ENCODE data around the gene ITPR2. TPM values are rescaled to one million over a fixed set of nuclear protein-coding genes. Genes with fewer than 3 reads are reported as not detected.

ITPR2 gene
- total and polyA plus RNA-seq, 2 donors: 8.8 to 34.0 TPM

GRCh38 chr12:26719852-26720251, 113.1 kb downstream of the ITPR2 start:
- no peaks in the 10 kb centered on the region for H3K4me1 ChIP-seq (ENCODE audit: control insufficient read depth in 2 of 2, insufficient read depth in 2 of 2, low read length in 2 of 2)
- no peaks in the 10 kb centered on the region for H3K27me3 ChIP-seq (ENCODE audit: control insufficient read depth in 2 of 2, insufficient read depth in 1 of 2, low read length in 1 of 2)
- DNase-seq (ENCODE audit: low read depth in 6 of 9, low spot score in 9 of 9): no peak
- H3K27ac ChIP-seq (ENCODE audit: low read depth in 1 of 2, low read length in 1 of 2): no peak overlapping the region
- H3K4me3 ChIP-seq (ENCODE audit: low read length in 2 of 2): no peak overlapping the region
- WGBS: 98% methylated on average over 1 of the region's 1 CpG
- H3K9me3 ChIP-seq (ENCODE audit: control insufficient read depth in 2 of 2, insufficient read depth in 1 of 2, low read length in 1 of 2): no peaks in the 10 kb centered on the region
- peaks cover 5 to 45% of the 10 kb centered on the region in 2 donors for H3K36me3 ChIP-seq (ENCODE audit: control insufficient read depth in 2 of 2, insufficient read depth in 2 of 2, low read length in 1 of 2)

GRCh38 chr12:26717757-26718156, 115.2 kb downstream of the ITPR2 start:
- Histone ChIP-seq H3K36me3 (ENCODE audit: control insufficient read depth in 2 of 2, insufficient read depth in 2 of 2, low read length in 1 of 2) (peaks cover 9 to 46% of the 10 kb centered on the region in 2 donors), H3K9me3 (ENCODE audit: control insufficient read depth in 2 of 2, insufficient read depth in 1 of 2, low read length in 1 of 2) (no peaks in the 10 kb centered on the region), H3K27me3 (ENCODE audit: control insufficient read depth in 2 of 2, insufficient read depth in 1 of 2, low read length in 1 of 2) (no peaks in the 10 kb centered on the region), H3K27ac (ENCODE audit: low read depth in 1 of 2, low read length in 1 of 2) (no peak overlapping the region), H3K4me3 (ENCODE audit: low read length in 2 of 2) (no peak overlapping the region), H3K4me1 (ENCODE audit: control insufficient read depth in 2 of 2, insufficient read depth in 2 of 2, low read length in 2 of 2) (no peaks in the 10 kb centered on the region)
- 97% methylated on average over 2 of the region's 2 CpGs for WGBS
- DNase-seq (ENCODE audit: low read depth in 6 of 9, low spot score in 9 of 9): no peak

- H3K27me3 ChIP-seq (ENCODE audit: control insufficient read depth in 2 of 2, insufficient read depth in 1 of 2, low read length in 1 of 2): no peaks in the 10 kb centered on the region
- no peak overlapping the region for H3K4me3 ChIP-seq (ENCODE audit: low read length in 2 of 2)
- peaks cover 25 to 58% of the 10 kb centered on the region in 2 donors for H3K36me3 ChIP-seq (ENCODE audit: control insufficient read depth in 2 of 2, insufficient read depth in 2 of 2, low read length in 1 of 2)
- H3K27ac ChIP-seq (ENCODE audit: low read depth in 1 of 2, low read length in 1 of 2): no peak overlapping the region
- WGBS: 77% methylated on average over 5 of the region's 5 CpGs
- no peaks in the 10 kb centered on the region for H3K4me1 ChIP-seq (ENCODE audit: control insufficient read depth in 2 of 2, insufficient read depth in 2 of 2, low read length in 2 of 2)
- DNase-seq (ENCODE audit: low read depth in 6 of 9, low spot score in 9 of 9): no peak
- no peaks in the 10 kb centered on the region for H3K9me3 ChIP-seq (ENCODE audit: control insufficient read depth in 2 of 2, insufficient read depth in 1 of 2, low read length in 1 of 2)
Measured at GRCh38 chr12:26715232-26715631, 117.8 kb downstream of the ITPR2 start.

- Histone ChIP-seq H3K4me3 (ENCODE audit: low read length in 2 of 2) (no peak overlapping the region), H3K36me3 (ENCODE audit: control insufficient read depth in 2 of 2, insufficient read depth in 2 of 2, low read length in 1 of 2) (peaks cover 27 to 61% of the 10 kb centered on the region in 2 donors), H3K27me3 (ENCODE audit: control insufficient read depth in 2 of 2, insufficient read depth in 1 of 2, low read length in 1 of 2) (no peaks in the 10 kb centered on the region), H3K27ac (ENCODE audit: low read depth in 1 of 2, low read length in 1 of 2) (no peak overlapping the region), H3K4me1 (ENCODE audit: control insufficient read depth in 2 of 2, insufficient read depth in 2 of 2, low read length in 2 of 2) (no peaks in the 10 kb centered on the region), H3K9me3 (ENCODE audit: control insufficient read depth in 2 of 2, insufficient read depth in 1 of 2, low read length in 1 of 2) (no peaks in the 10 kb centered on the region)
- no peak for DNase-seq (ENCODE audit: low read depth in 6 of 9, low spot score in 9 of 9)
- 90% methylated on average over 8 of the region's 8 CpGs for WGBS
Measured at GRCh38 chr12:26713885-26714383, 119.1 kb downstream of the ITPR2 start.

GRCh38 chr12:26712892-26713291, 120.1 kb downstream of the ITPR2 start:
- 80% methylated on average over 5 of the region's 5 CpGs for WGBS
- H3K36me3 ChIP-seq (ENCODE audit: control insufficient read depth in 2 of 2, insufficient read depth in 2 of 2, low read length in 1 of 2): peaks cover 27 to 64% of the 10 kb centered on the region in 2 donors

GRCh38 chr12:26711569-26711968, 121.4 kb downstream of the ITPR2 start:
- no peaks in the 10 kb centered on the region for H3K27me3 ChIP-seq (ENCODE audit: control insufficient read depth in 2 of 2, insufficient read depth in 1 of 2, low read length in 1 of 2)
- no peak overlapping the region for H3K4me3 ChIP-seq (ENCODE audit: low read length in 2 of 2)
- peaks cover 24 to 62% of the 10 kb centered on the region in 2 donors for H3K36me3 ChIP-seq (ENCODE audit: control insufficient read depth in 2 of 2, insufficient read depth in 2 of 2, low read length in 1 of 2)
- 96% methylated on average over 3 of the region's 3 CpGs for WGBS
- H3K4me1 ChIP-seq (ENCODE audit: control insufficient read depth in 2 of 2, insufficient read depth in 2 of 2, low read length in 2 of 2): no peaks in the 10 kb centered on the region
- no peak overlapping the region for H3K27ac ChIP-seq (ENCODE audit: low read depth in 1 of 2, low read length in 1 of 2)
- no peaks in the 10 kb centered on the region for H3K9me3 ChIP-seq (ENCODE audit: control insufficient read depth in 2 of 2, insufficient read depth in 1 of 2, low read length in 1 of 2)
- DNase-seq (ENCODE audit: low read depth in 6 of 9, low spot score in 9 of 9): no peak

More at GRCh38 chr12:26712892-26713291, 120.1 kb downstream of the ITPR2 start:
- no peak for DNase-seq (ENCODE audit: low read depth in 6 of 9, low spot score in 9 of 9)
- Histone ChIP-seq H3K4me1 (ENCODE audit: control insufficient read depth in 2 of 2, insufficient read depth in 2 of 2, low read length in 2 of 2) (no peaks in the 10 kb centered on the region), H3K27ac (ENCODE audit: low read depth in 1 of 2, low read length in 1 of 2) (no peak overlapping the region), H3K4me3 (ENCODE audit: low read length in 2 of 2) (no peak overlapping the region), H3K27me3 (ENCODE audit: control insufficient read depth in 2 of 2, insufficient read depth in 1 of 2, low read length in 1 of 2) (no peaks in the 10 kb centered on the region), H3K9me3 (ENCODE audit: control insufficient read depth in 2 of 2, insufficient read depth in 1 of 2, low read length in 1 of 2) (no peaks in the 10 kb centered on the region)

GRCh38 chr12:26711072-26711471, 121.9 kb downstream of the ITPR2 start:
- Histone ChIP-seq H3K27me3 (ENCODE audit: control insufficient read depth in 2 of 2, insufficient read depth in 1 of 2, low read length in 1 of 2) (no peaks in the 10 kb centered on the region), H3K4me1 (ENCODE audit: control insufficient read depth in 2 of 2, insufficient read depth in 2 of 2, low read length in 2 of 2) (no peaks in the 10 kb centered on the region), H3K4me3 (ENCODE audit: low read length in 2 of 2) (no peak overlapping the region), H3K36me3 (ENCODE audit: control insufficient read depth in 2 of 2, insufficient read depth in 2 of 2, low read length in 1 of 2) (peaks cover 24 to 66% of the 10 kb centered on the region in 2 donors), H3K9me3 (ENCODE audit: control insufficient read depth in 2 of 2, insufficient read depth in 1 of 2, low read length in 1 of 2) (no peaks in the 10 kb centered on the region), H3K27ac (ENCODE audit: low read depth in 1 of 2, low read length in 1 of 2) (no peak overlapping the region)
- WGBS: 98% methylated on average over 5 of the region's 5 CpGs
- no peak for DNase-seq (ENCODE audit: low read depth in 6 of 9, low spot score in 9 of 9)

GRCh38 chr12:26705851-26706250, 127.1 kb downstream of the ITPR2 start:
- H3K27me3 ChIP-seq (ENCODE audit: control insufficient read depth in 2 of 2, insufficient read depth in 1 of 2, low read length in 1 of 2): no peaks in the 10 kb centered on the region
- no peak overlapping the region for H3K4me3 ChIP-seq (ENCODE audit: low read length in 2 of 2)
- no peak for DNase-seq (ENCODE audit: low read depth in 6 of 9, low spot score in 9 of 9)
- no peaks in the 10 kb centered on the region for H3K4me1 ChIP-seq (ENCODE audit: control insufficient read depth in 2 of 2, insufficient read depth in 2 of 2, low read length in 2 of 2)
- WGBS: 95% methylated on average over 2 of the region's 2 CpGs
- peaks cover 4 to 37% of the 10 kb centered on the region in 2 donors for H3K36me3 ChIP-seq (ENCODE audit: control insufficient read depth in 2 of 2, insufficient read depth in 2 of 2, low read length in 1 of 2)
- no peak overlapping the region for H3K27ac ChIP-seq (ENCODE audit: low read depth in 1 of 2, low read length in 1 of 2)
- no peaks in the 10 kb centered on the region for H3K9me3 ChIP-seq (ENCODE audit: control insufficient read depth in 2 of 2, insufficient read depth in 1 of 2, low read length in 1 of 2)

- Histone ChIP-seq H3K9me3 (ENCODE audit: control insufficient read depth in 2 of 2, insufficient read depth in 1 of 2, low read length in 1 of 2) (no peaks in the 10 kb centered on the region), H3K4me3 (ENCODE audit: low read length in 2 of 2) (no peak overlapping the region), H3K27me3 (ENCODE audit: control insufficient read depth in 2 of 2, insufficient read depth in 1 of 2, low read length in 1 of 2) (no peaks in the 10 kb centered on the region), H3K27ac (ENCODE audit: low read depth in 1 of 2, low read length in 1 of 2) (no peak overlapping the region), H3K36me3 (ENCODE audit: control insufficient read depth in 2 of 2, insufficient read depth in 2 of 2, low read length in 1 of 2) (peaks cover 8 to 36% of the 10 kb centered on the region in 2 donors), H3K4me1 (ENCODE audit: control insufficient read depth in 2 of 2, insufficient read depth in 2 of 2, low read length in 2 of 2) (no peaks in the 10 kb centered on the region)
- no peak for DNase-seq (ENCODE audit: low read depth in 6 of 9, low spot score in 9 of 9)
- WGBS: 62% methylated on average over 2 of the region's 2 CpGs
Measured at GRCh38 chr12:26704684-26705460, 128.1 kb downstream of the ITPR2 start.

Data from thymus (tissue), 11 donors.